H1 (cell line): ENCODE results near the gene HDHD2. TPM values are rescaled to one million over a fixed set of nuclear protein-coding genes. Genes with fewer than 3 reads are reported as not detected.

ENCODE experiments used
- CTCF ChIA-PET: fragments of 300-600 bp; sonication (Branson Sonifier 250); formaldehyde crosslinking; loops from one replicate; lab custom pipeline; 2021; ENCODE audit not compliant: partially characterized antibody; lab: Charles Lee
- POLR2A ChIA-PET: fragments of 300-600 bp; sonication (Branson Sonifier 250); formaldehyde crosslinking; loops from one replicate; lab custom pipeline; 2021; ENCODE audit warnings: inconsistent platforms; ENCODE audit not compliant: partially characterized antibody; lab: Charles Lee
- DNase-seq, 2 experiments: peaks; one replicate each; pipeline versions ENCODE4 v3.0.0 to v3.0.0-alpha.2; 2010 to 2022; ENCODE audit warnings: low spot score in 2 of 2, low read depth in 1 of 2, mixed read lengths in 1 of 2
- FAIRE-seq: peaks from 2 replicates; lab custom pipeline; 2011; peaks lifted over from hg19 to GRCh38; lab: Jason Lieb, UNC
- H2AFZ ChIP-seq: 2 replicates; pipeline ENCODE4 v1.8.1; 2012; ENCODE audit warnings: low read length, inconsistent platforms
- H2AK5ac ChIP-seq: 2 replicates; pipeline ENCODE4 v1.6.1; 2013; ENCODE audit warnings: low read depth, low read length
- H2BK120ac ChIP-seq: replicated peaks from 2 replicates; pipeline ENCODE3; 2013; ENCODE audit warnings: low read depth, low read length, inconsistent platforms
- H2BK12ac ChIP-seq: 2 replicates; pipeline ENCODE4 v1.6.1; 2013; ENCODE audit warnings: low read depth, low read length
- H2BK15ac ChIP-seq: 2 replicates; pipeline ENCODE4 v1.6.1; 2013; ENCODE audit warnings: low read length
- H2BK20ac ChIP-seq: 2 replicates; pipeline ENCODE4 v1.6.1; 2013; ENCODE audit warnings: low read length
- H2BK5ac ChIP-seq: 2 replicates; pipeline ENCODE4 v1.6.1; 2013; ENCODE audit warnings: low read depth, low read length
- H3K14ac ChIP-seq: 2 replicates; pipeline ENCODE4 v1.6.1; 2013; ENCODE audit warnings: inconsistent platforms; ENCODE audit not compliant: insufficient read length
- H3K18ac ChIP-seq: 2 replicates; pipeline ENCODE4 v1.6.1; 2013; ENCODE audit warnings: low read length; ENCODE audit errors: extremely low read depth
- H3K23ac ChIP-seq: 2 replicates; pipeline ENCODE4 v1.6.1; 2013; ENCODE audit warnings: inconsistent platforms; ENCODE audit not compliant: insufficient read length
- H3K23me2 ChIP-seq: 2 replicates; pipeline ENCODE4 v1.6.1; 2013; ENCODE audit warnings: low read depth, low read length
- H3K27ac ChIP-seq: 2 replicates; pipeline ENCODE4 v1.6.1; 2011; ENCODE audit warnings: low read depth, low read length, inconsistent platforms
- H3K27me3 ChIP-seq, 4 experiments: replicated peaks in 1 of 4; 1 replicate in 1 of 4; 2 replicates in 3 of 4; pipeline versions ENCODE4 v1.6.1 to v1.8.1; 2011 to 2013; ENCODE audit warnings: low read length in 3 of 4, mild to moderate bottlenecking in 3 of 4, inconsistent platforms in 2 of 4, mixed read lengths in 2 of 4, moderate library complexity in 1 of 4; ENCODE audit not compliant: control insufficient read depth in 3 of 4, insufficient read depth in 3 of 4; ENCODE audit errors: extremely low read depth in 1 of 4
- H3K36me3 ChIP-seq, 4 experiments: 2 replicates each; pipeline versions ENCODE4 v1.6.1 to v1.8.1; 2011 to 2013; ENCODE audit warnings: mild to moderate bottlenecking in 4 of 4, low read length in 3 of 4, moderate library complexity in 2 of 4, control low read depth in 1 of 4, inconsistent platforms in 1 of 4; ENCODE audit not compliant: insufficient read depth in 4 of 4, control insufficient read depth in 2 of 4
- H3K4ac ChIP-seq: replicated peaks from 2 replicates; pipeline ENCODE3; 2013; ENCODE audit warnings: low read length, low read depth, mixed read lengths, inconsistent platforms; ENCODE audit not compliant: insufficient read length
- H3K4me1 ChIP-seq, 4 experiments: replicated peaks in 1 of 4; 1 replicate in 1 of 4; 2 replicates in 3 of 4; pipeline versions ENCODE4 v1.6.1 to v1.8.1; 2011 to 2013; ENCODE audit warnings: low read length in 3 of 4, inconsistent platforms in 2 of 4, mixed read lengths in 1 of 4; ENCODE audit not compliant: insufficient read depth in 4 of 4, control insufficient read depth in 3 of 4
- H3K4me2 ChIP-seq, 2 experiments: 2 replicates each; pipeline versions ENCODE4 v1.6.1 to v1.8.1; 2011 to 2013; ENCODE audit warnings: low read depth in 2 of 2, low read length in 2 of 2, control low read depth in 1 of 2, inconsistent platforms in 1 of 2, mild to moderate bottlenecking in 1 of 2; ENCODE audit not compliant: insufficient read depth in 1 of 2
- H3K4me3 ChIP-seq, 4 experiments: fragments of 200-600, 300-600 bp in 1 of 4; sonication (generic), shearing (Covaris generic), sonication (Bioruptor Twin) in 1 of 4; 2 replicates each; pipeline versions ENCODE4 v1.5.1 to v1.8.1; 2011 to 2016; ENCODE audit warnings: low read length in 4 of 4, low read depth in 3 of 4, control low read depth in 2 of 4, inconsistent platforms in 2 of 4, mild to moderate bottlenecking in 2 of 4, mixed read lengths in 1 of 4, moderate library complexity in 1 of 4; ENCODE audit not compliant: insufficient read depth in 2 of 4; ENCODE audit errors: extremely low read depth in 1 of 4
- H3K56ac ChIP-seq: replicated peaks from 2 replicates; pipeline ENCODE3; 2013; ENCODE audit warnings: low read depth, mild to moderate bottlenecking, mixed read lengths, low read length, inconsistent platforms; ENCODE audit not compliant: insufficient read length
- H3K79me1 ChIP-seq: 2 replicates; pipeline ENCODE4 v1.6.1; 2013; ENCODE audit warnings: low read depth, low read length, control low read depth
- H3K79me2 ChIP-seq, 2 experiments: 2 replicates each; pipeline versions ENCODE4 v1.6.1 to v1.8.1; 2012 to 2013; ENCODE audit warnings: low read length in 2 of 2, mild to moderate bottlenecking in 2 of 2, inconsistent platforms in 1 of 2; ENCODE audit not compliant: insufficient read depth in 2 of 2, control insufficient read depth in 1 of 2
- H3K9ac ChIP-seq, 4 experiments: replicated peaks in 1 of 4; 1 replicate in 1 of 4; 2 replicates in 3 of 4; pipeline versions ENCODE4 v1.6.1 to v1.8.1; 2011 to 2013; ENCODE audit warnings: low read depth in 3 of 4, low read length in 3 of 4, control low read depth in 2 of 4, mild to moderate bottlenecking in 2 of 4, moderate library complexity in 2 of 4, inconsistent platforms in 1 of 4; ENCODE audit errors: extremely low read depth in 1 of 4
- H3K9me3 ChIP-seq, 2 experiments: 2 replicates each; pipeline versions ENCODE4 v1.6.1 to v1.8.1; 2012 to 2013; ENCODE audit warnings: mild to moderate bottlenecking in 2 of 2, moderate library complexity in 2 of 2, control low read depth in 1 of 2, inconsistent platforms in 1 of 2, low read depth in 1 of 2, low read length in 1 of 2, mixed read lengths in 1 of 2; ENCODE audit not compliant: insufficient read depth in 2 of 2
- H4K20me1 ChIP-seq, 2 experiments: replicated peaks in 1 of 2; 2 replicates each; pipeline versions ENCODE3 to v1.8.1; 2011 to 2013; ENCODE audit warnings: inconsistent platforms in 2 of 2, low read length in 2 of 2, mild to moderate bottlenecking in 1 of 2; ENCODE audit not compliant: insufficient read depth in 2 of 2, control insufficient read depth in 1 of 2
- H4K5ac ChIP-seq: 2 replicates; pipeline ENCODE4 v1.6.1; 2013; ENCODE audit warnings: low read length, low read depth, mixed read lengths, inconsistent platforms; ENCODE audit not compliant: insufficient read length
- H4K8ac ChIP-seq: 2 replicates; pipeline ENCODE4 v1.8.0; 2013; ENCODE audit warnings: mild to moderate bottlenecking, moderate library complexity, low read length, inconsistent platforms; ENCODE audit not compliant: insufficient read depth; ENCODE audit errors: extremely low read depth
- H4K91ac ChIP-seq: replicated peaks from 2 replicates; pipeline ENCODE3; 2013; ENCODE audit warnings: low read length, mixed read lengths, inconsistent platforms; ENCODE audit not compliant: insufficient read length
- SP1 ChIP-seq: IDR thresholded peaks from 2 replicates; pipeline ENCODE4 v1.6.1; 2011; ENCODE audit warnings: low read depth, low read length
- YY1 ChIP-seq: IDR thresholded peaks from 2 replicates; pipeline ENCODE4 v1.6.1; 2011; ENCODE audit warnings: low read depth, mild to moderate bottlenecking, low read length
- WGBS, 2 experiments: shearing (Covaris generic) in 1 of 2; methylation state at CpG; one replicate each; pipeline versions ENCODE4 v1.1.6 to v1.1.7; 2013 to 2015; ENCODE audit warnings: low lambda C conversion rate in 2 of 2, mixed read lengths in 2 of 2, inconsistent platforms in 1 of 2, low coverage in 1 of 2, missing lambda C conversion rate in 1 of 2; ENCODE audit not compliant: insufficient replicate concordance in 2 of 2, insufficient coverage in 1 of 2, insufficient read length in 1 of 2; ENCODE audit errors: extremely low coverage in 1 of 2, missing lambda C conversion rate in 1 of 2; 5-methylcytosine and 5-hydroxymethylcytosine counted together
- polyA plus RNA-seq, 7 experiments: library from polyadenylated mRNA; depleted of rRNA in 3 of 7; stranded (reverse) in 5 of 7; unstranded in 2 of 7; fragments of >200 nt in 5 of 7; fragments of 200-250 nt in 2 of 7; gene quantifications; 1 replicate in 5 of 7; 2 replicates in 1 of 7; 4 replicates in 1 of 7; pipeline versions ENCODE4 v1.2.1 to v1.2.3, GENCODE V29; 2011 to 2013; ENCODE audit warnings: missing spikeins in 2 of 7, mixed read lengths in 2 of 7
- total RNA-seq: library from RNA; stranded (reverse); fragmentation: NEBNext Ultra II Directional; extraction: Animal tissue kit (Norgen Biotek cat#: 25700); gene quantifications from 2 replicates; pipeline ENCODE4 v1.2.1, GENCODE V29; 2021

Gene HDHD2
- total and polyA plus RNA-seq, 2 of the 8 experiments (the other 6 are each of a cell fraction or from before 2014, with no cell fraction given): 16.7 to 42.7 TPM

GRCh38 chr18:47108998-47109405, 41.3 kb downstream of the HDHD2 start:
- ChIA-PET CTCF (interaction anchor here (1.3 kb wide), 1 partner anchor 92 kb away, joined by 3 read pairs; no protein-coding TSS in a partner anchor), POLR2A (interaction anchor here (1.4 kb wide), 1 partner anchor 65 kb away, joined by 3 read pairs; no protein-coding TSS in a partner anchor)
- no peak overlapping the region for H3K23ac ChIP-seq
- no peak overlapping the region for H2BK12ac ChIP-seq
- no peaks in the 10 kb centered on the region for H3K9me3 ChIP-seq
- H3K79me2 ChIP-seq: no peaks in the 10 kb centered on the region
- no peak for FAIRE-seq
- H3K36me3 ChIP-seq: peaks cover 0 to 49% (median 10%) of the 10 kb centered on the region in 4 experiments; a peak in 5 of 8 replicates
- H3K9ac ChIP-seq: no peak overlapping the region
- no peaks in the 10 kb centered on the region for H3K79me1 ChIP-seq
- H3K4me3 ChIP-seq: no peak overlapping the region
- H2AFZ ChIP-seq: no peak overlapping the region
- no peak overlapping the region for H3K4ac ChIP-seq
- DNase-seq: no peak
- H4K20me1 ChIP-seq: no peaks in the 10 kb centered on the region
- no peak overlapping the region for H2BK120ac ChIP-seq
- H4K8ac ChIP-seq: no peak overlapping the region
- no peak overlapping the region for H3K14ac ChIP-seq
- no peak overlapping the region for H2BK15ac ChIP-seq
- peak overlapping the region in 1 of 2 experiments; percentile 3; a peak in 1 of 4 replicates for H3K4me2 ChIP-seq
- no peak overlapping the region for H4K91ac ChIP-seq
- peaks cover 3 to 14% (median 11%) of the 10 kb centered on the region in 4 experiments for H3K4me1 ChIP-seq
- TF ChIP-seq YY1: 0 out of 2 replicates have a peak, but pooled peaks have one; percentile 15
- TF ChIP-seq SP1: no peak
- no peak overlapping the region for H2BK5ac ChIP-seq
- no peak overlapping the region for H3K27ac ChIP-seq
- WGBS, 2 experiments: 78% methylated on average over 7 of the region's 7 CpGs; no CpG with 5 or more reads in 1 of the 2 experiments
- peak overlapping the region; percentile 21; the same call in 1 of the 2 replicates for H3K18ac ChIP-seq
- no peak overlapping the region for H4K5ac ChIP-seq
- H3K23me2 ChIP-seq: no peaks in the 10 kb centered on the region; the same call in 1 of the 2 replicates
- H3K56ac ChIP-seq: no peak overlapping the region
- H2AK5ac ChIP-seq: no peak overlapping the region
- no peaks in the 10 kb centered on the region for H3K27me3 ChIP-seq
- H2BK20ac ChIP-seq: no peak overlapping the region
